OCI-LY1 (cell line): ENCODE results near the gene GLDN.

Experiments used
- CTCF ChIP-seq: fragments of 200-600 bp; sonication (generic), shearing (Covaris generic); IDR thresholded peaks from 2 replicates; pipeline ENCODE4 v1.5.1; 2017; ENCODE audit warnings: mild to moderate bottlenecking, antibody characterized with exemption, low read length, moderate library complexity, mixed read lengths
- EZH2 ChIP-seq: fragments of 200-600 bp; sonication (generic), shearing (Covaris generic); IDR thresholded peaks from 2 replicates; pipeline ENCODE4 v1.8.0; 2017; ENCODE audit warnings: borderline replicate concordance, mixed run types, mild to moderate bottlenecking, antibody characterized with exemption, low read length, moderate library complexity, mixed read lengths

GRCh38 chr15:51386029-51386428, 44.6 kb downstream of the GLDN start:
- TF ChIP-seq CTCF (no peak), EZH2 (no peak)
